Stimulated activated CD4-positive, alpha-beta T cell treated with anti-CD3 and anti-CD28 coated beads, Interleukin-12 subunit alpha, Interleukin-12 subunit beta, amount 100 ng/mL, for 48 hours (primary cell): ENCODE measurements around the gene CPSF4L.

Experiments
- DNase-seq, 3 donors: peaks; one replicate each; pipeline ENCODE4 v3.0.0-alpha.2; 2020; ENCODE audit warnings: low read depth in 2 of 3, low spot score in 1 of 3

Gene CPSF4L

DNA sequence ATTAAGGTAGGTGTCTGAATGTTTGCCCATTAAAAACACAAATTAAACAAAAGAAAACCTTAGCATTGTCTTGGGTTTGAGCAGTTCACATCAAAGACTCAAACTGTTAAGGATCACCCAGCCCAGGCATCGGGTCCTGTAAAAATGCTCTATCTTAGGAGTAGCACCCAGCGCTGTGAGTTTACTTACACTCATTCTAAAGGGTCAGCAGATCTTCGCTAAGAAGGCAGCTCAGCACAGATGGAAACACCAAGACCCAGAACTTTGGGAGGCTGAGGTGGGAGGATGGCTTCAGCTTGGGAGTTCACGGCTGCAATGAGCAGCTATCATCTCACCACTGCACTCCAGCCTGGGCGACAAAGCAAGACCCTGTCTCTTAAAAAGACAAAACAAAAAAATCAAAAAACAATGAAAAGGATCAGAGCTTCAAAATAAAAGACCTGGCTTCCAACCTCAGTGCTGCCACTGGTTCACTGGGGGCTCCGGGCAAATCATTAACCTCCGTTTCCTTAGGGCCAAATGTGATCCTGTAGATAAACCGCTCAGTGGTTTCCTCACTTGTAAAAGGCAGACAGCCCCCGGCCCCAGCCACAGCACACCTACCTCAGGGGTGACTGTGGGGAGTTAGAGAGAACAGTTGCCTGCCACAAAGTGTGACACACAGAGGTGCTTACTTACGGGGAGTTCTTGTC is 57.7 kb downstream of the CPSF4L start:
- DNase-seq: no peak

- DNase-seq: no peak
Observed at GRCh38 chr17:73203135-73203787, 58.4 kb downstream of the CPSF4L start.

DNA sequence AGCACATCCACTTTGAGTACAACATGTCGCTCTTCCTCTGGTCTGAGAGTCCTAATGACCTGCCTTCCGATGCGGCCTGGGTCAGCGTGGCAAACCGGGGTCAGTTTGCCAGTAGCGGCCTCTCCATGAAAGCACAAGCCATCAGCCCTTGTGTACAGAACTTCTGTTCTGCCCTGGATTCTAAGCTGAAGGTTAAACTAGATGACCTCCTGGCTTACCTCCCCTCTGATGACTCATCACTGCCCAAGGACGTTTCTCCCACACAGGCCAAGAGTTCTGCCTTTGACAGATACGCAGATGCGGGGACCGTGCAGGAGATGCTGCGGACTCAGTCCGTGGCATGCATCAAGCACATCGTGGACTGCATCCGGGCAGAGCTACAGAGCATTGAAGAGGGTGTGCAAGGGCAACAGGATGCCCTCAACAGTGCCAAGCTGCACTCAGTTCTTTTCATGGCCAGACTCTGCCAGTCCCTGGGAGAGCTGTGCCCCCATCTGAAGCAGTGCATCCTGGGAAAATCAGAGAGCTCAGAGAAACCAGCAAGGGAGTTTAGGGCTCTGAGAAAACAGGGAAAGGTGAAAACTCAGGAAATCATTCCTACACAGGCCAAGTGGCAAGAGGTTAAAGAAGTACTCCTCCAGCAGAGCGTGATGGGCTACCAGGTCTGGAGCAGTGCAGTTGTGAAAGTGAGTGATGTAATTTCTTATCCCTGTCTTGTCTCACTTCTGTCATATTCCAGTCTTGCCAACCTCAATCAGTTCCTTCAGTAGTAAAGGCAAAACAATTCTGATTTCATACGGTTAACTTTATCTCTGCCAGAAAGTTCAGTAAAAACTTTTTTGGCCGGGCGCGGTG is 60.2 kb downstream of the CPSF4L start:
- no peak for DNase-seq

- no peak for DNase-seq
Observed at GRCh38 chr17:73200476-73200875, 61.2 kb downstream of the CPSF4L start.

- DNase-seq: no peak
Observed at GRCh38 chr17:73199751-73200317, 61.8 kb downstream of the CPSF4L start.

DNA sequence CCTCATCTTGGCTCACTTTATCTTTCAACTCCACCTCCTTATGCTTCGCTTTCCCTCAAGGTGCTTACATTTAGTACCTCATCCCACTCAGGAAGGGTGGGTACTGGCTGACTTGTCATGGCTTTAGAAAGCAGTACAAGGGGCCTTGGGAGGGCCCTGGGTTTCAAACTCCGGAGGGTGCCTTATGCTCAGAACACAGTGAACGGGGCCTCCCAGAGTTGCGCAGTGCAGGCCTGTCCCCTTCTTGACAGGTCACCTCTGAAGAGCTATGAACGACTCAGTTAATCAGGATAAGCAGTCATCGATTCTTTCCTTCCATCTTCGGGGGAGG is 62.8 kb downstream of the CPSF4L start:
- DNase-seq: no peak
